A549 (cell line): Measurements from ENCODE around the gene PRSS21. TPM values are rescaled to one million over a fixed set of nuclear protein-coding genes. Genes with fewer than 3 reads are reported as not detected.

Experiments used
- ATAC-seq, 2 experiments: fragments of 200-7000 bp in 1 of 2; fragments of >200 bp in 1 of 2; cut with Nextera tagmentation in 1 of 2; cut with Tn5 transposase in 1 of 2; 3 replicates each; pipeline versions ENCODE4 v1.8.0 to v1.9.1; 2018 to 2020; ENCODE audit warnings: mild to moderate bottlenecking in 1 of 2, moderate library complexity in 1 of 2
- CTCF ChIA-PET: fragments of 300-600 bp; sonication (Branson Sonifier 250); formaldehyde crosslinking; extraction: SDS; loops from one replicate; lab custom pipeline; 2021; ENCODE audit warnings: antibody characterized with exemption, inconsistent platforms; lab: Yijun Ruan, JAX
- POLR2A ChIA-PET: fragments of 350-600 bp; formaldehyde crosslinking; extraction: SDS; loops from one replicate; lab custom pipeline; 2021; ENCODE audit warnings: antibody characterized with exemption, inconsistent platforms; lab: Yijun Ruan, JAX
- DNase-seq, 2 experiments: peaks; one replicate each; pipeline versions ENCODE4 v3.0.0 to v3.0.0-alpha.2; 2011 to 2016; ENCODE audit warnings: low read depth in 1 of 2, low spot score in 1 of 2
- FAIRE-seq: peaks from 2 replicates; lab custom pipeline; 2011; peaks lifted over from hg19 to GRCh38; lab: Jason Lieb, UNC
- H3K27ac ChIP-seq, 2 experiments: fragments of >200 bp; sonication (Bioruptor Twin); formaldehyde crosslinking; 3 replicates each; pipeline ENCODE4 v1.5.1; 2016 to 2017
- H3K4me1 ChIP-seq: fragments of >200 bp; sonication (Bioruptor Twin); formaldehyde crosslinking; 3 replicates; pipeline ENCODE4 v1.6.1; 2016
- H3K4me2 ChIP-seq: fragments of >200 bp; sonication (Bioruptor Twin); formaldehyde crosslinking; 3 replicates; pipeline ENCODE4 v1.6.1; 2016
- H3K4me3 ChIP-seq: fragments of >200 bp; sonication (Bioruptor Twin); formaldehyde crosslinking; 3 replicates; pipeline ENCODE4 v1.5.1; 2016
- H3K9me3 ChIP-seq: fragments of >200 bp; sonication (Bioruptor Twin); formaldehyde crosslinking; 3 replicates; pipeline ENCODE4 v1.6.1; 2016
- BHLHE40 ChIP-seq: IDR thresholded peaks from 2 replicates; pipeline ENCODE4 v1.6.1; 2012; ENCODE audit warnings: low read depth, low read length, inconsistent platforms
- CHD4 ChIP-seq: fragments of 200-600 bp; sonication (generic); IDR thresholded peaks from 2 replicates; pipeline ENCODE4 v1.6.1; 2016; ENCODE audit warnings: antibody characterized with exemption, mild to moderate bottlenecking, borderline replicate concordance
- EHF ChIP-seq: fragments of 250-450 bp; sonication (Bioruptor Pico); IDR thresholded peaks from 2 replicates; pipeline ENCODE4 v1.5.0; 2020; ENCODE audit warnings: mild to moderate bottlenecking
- GATA3 ChIP-seq: IDR thresholded peaks from 2 replicates; pipeline ENCODE4 v1.6.1; 2012; ENCODE audit warnings: borderline replicate concordance
- HOXB13 ChIP-seq: fragments of 250-450 bp; sonication (Bioruptor Pico); IDR thresholded peaks from 2 replicates; pipeline ENCODE4 v1.5.0; 2020; ENCODE audit warnings: low read depth, mild to moderate bottlenecking, moderate library complexity
- JUNB ChIP-seq: fragments of >200 bp; sonication (Bioruptor Twin); formaldehyde crosslinking; IDR thresholded peaks from 2 replicates; pipeline ENCODE4 v1.6.1; 2016
- KDM1A ChIP-seq: fragments of 200-600 bp; sonication (generic); IDR thresholded peaks from 2 replicates; pipeline ENCODE4 v1.6.1; 2016; ENCODE audit warnings: low read depth, mild to moderate bottlenecking
- MYC ChIP-seq: IDR thresholded peaks from 2 replicates; pipeline ENCODE4 v1.6.1; 2012; ENCODE audit warnings: mild to moderate bottlenecking, inconsistent platforms, low read length, improper control_type of control experiment, borderline replicate concordance
- POLR2A ChIP-seq: IDR thresholded peaks from 2 replicates; pipeline ENCODE4 v1.6.1; 2012; ENCODE audit warnings: mild to moderate bottlenecking, low read length
- RARB ChIP-seq: fragments of 250-450 bp; sonication (Bioruptor Pico); IDR thresholded peaks from 2 replicates; pipeline ENCODE4 v1.8.0; 2021; ENCODE audit warnings: mild to moderate bottlenecking, moderate library complexity
- ZNF302 ChIP-seq: fragments of 250-450 bp; sonication (Bioruptor Pico); IDR thresholded peaks from 2 replicates; pipeline ENCODE4 v1.9.0; 2021; ENCODE audit warnings: inconsistent platforms, mild to moderate bottlenecking, moderate library complexity
- ZSCAN20 ChIP-seq: fragments of 250-450 bp; sonication (Bioruptor Pico); IDR thresholded peaks from 2 replicates; pipeline ENCODE4 v1.8.0; 2022; ENCODE audit warnings: mild to moderate bottlenecking, moderate library complexity
- WGBS: methylation state at CpG from one replicate; pipeline ENCODE4 v1.1.6; 2017; ENCODE audit errors: missing lambda C conversion rate; 5-methylcytosine and 5-hydroxymethylcytosine counted together
- polyA plus RNA-seq, 4 experiments: library from polyadenylated mRNA; depleted of rRNA in 3 of 4; stranded (reverse); fragments of >200 nt; fragmentation: RNase III in 1 of 4; extraction: RNeasy Plus Mini Kit Qiagen cat#74134 plus additional on column Dnase treatment in 1 of 4; gene quantifications; 2 replicates in 3 of 4; 3 replicates in 1 of 4; pipeline ENCODE4 v1.2.3, GENCODE V29; 2011 to 2017
- TF ChIP-seq, protein P1 (sequence below): fragments of 250-450 bp; sonication (Bioruptor Pico); IDR thresholded peaks from 2 replicates; pipeline ENCODE4 v1.5.0; 2020; ENCODE audit warnings: low read depth, mild to moderate bottlenecking, moderate library complexity
- TF ChIP-seq, protein P2 (sequence below): fragments of 250-450 bp; sonication (Bioruptor Pico); IDR thresholded peaks from 2 replicates; pipeline ENCODE4 v1.5.0; 2021; ENCODE audit warnings: mild to moderate bottlenecking, moderate library complexity, borderline replicate concordance
- TF ChIP-seq, protein P3 (sequence below): IDR thresholded peaks from 2 replicates; pipeline ENCODE4 v1.6.1; 2012
- TF ChIP-seq, protein P4 (sequence below): IDR thresholded peaks from 2 replicates; pipeline ENCODE4 v1.6.1; 2012; ENCODE audit warnings: low read depth, borderline replicate concordance
- TF ChIP-seq, protein P5 (sequence below): fragments of 450-650 bp; IDR thresholded peaks from 2 replicates; pipeline ENCODE4 v1.6.1; 2014; ENCODE audit warnings: antibody characterized with exemption

The PRSS21 gene
- polyA plus RNA-seq, 2 of the 4 experiments (the other 2 are of a cell fraction): 0.12 to 0.23 TPM

DNA sequence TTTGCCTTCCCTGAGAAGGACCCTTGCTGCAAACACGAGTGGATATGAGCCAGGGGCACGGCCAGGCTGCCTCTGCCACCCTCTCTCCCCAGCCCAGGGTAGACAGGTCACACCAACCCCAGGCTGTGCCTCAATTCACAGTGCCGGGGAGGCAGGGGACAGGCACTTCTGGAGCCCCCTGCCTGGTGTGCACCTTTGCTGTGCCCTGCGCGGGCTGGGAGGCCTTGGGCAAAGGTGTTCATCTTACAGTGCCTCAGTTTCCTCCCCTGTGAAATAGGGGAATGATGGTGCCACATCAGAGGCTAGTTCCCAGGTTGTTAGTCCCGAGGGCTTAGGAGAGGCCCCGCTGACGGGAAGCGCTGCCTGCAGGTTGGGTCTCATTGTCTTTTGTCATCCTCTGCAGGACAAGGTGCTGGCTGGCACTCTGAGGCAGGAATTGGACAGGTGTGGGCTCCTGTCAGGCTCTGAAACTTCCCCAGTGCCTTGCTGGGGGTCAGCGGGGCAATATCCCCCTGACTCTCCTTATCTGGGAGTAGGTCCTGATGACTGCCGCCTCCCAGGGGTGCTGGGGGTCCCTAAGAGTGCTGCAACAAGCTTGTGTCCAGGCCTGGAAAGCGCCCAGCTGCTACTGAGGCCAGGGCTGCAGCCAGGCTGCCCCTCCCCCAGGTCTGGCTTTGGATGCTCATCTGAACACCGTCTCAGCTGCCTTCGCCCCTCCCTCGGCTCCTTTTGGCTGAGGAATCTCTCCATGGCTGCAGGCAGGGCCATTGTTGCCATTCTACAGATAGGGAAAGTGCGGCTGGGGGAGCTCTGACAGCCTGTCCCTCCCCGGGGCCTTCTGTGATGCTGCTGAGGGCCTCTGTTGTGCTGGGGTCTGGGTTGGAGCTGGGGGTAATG lies 3.1 kb downstream of the PRSS21 start:
- no peak overlapping the region for H3K4me3 ChIP-seq
- H3K4me1 ChIP-seq: no peaks in the 10 kb centered on the region
- no peaks in the 10 kb centered on the region for H3K9me3 ChIP-seq
- 58% methylated on average over 10 of the region's 17 CpGs for WGBS
- H3K4me2 ChIP-seq: no peak overlapping the region
- no peak for FAIRE-seq
- ATAC-seq: no peak
- no peak for DNase-seq
- TF ChIP-seq CHD4 (no peak), GATA3 (no peak), HOXB13 (CRISPR knock-in tag) (no peak), MYC (no peak), EHF (CRISPR knock-in tag) (no peak)
- TF ChIP-seq, protein P1, sequence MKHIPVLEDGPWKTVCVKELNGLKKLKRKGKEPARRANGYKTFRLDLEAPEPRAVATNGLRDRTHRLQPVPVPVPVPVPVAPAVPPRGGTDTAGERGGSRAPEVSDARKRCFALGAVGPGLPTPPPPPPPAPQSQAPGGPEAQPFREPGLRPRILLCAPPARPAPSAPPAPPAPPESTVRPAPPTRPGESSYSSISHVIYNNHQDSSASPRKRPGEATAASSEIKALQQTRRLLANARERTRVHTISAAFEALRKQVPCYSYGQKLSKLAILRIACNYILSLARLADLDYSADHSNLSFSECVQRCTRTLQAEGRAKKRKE (CRISPR knock-in tag): no peak
- TF ChIP-seq, all 56 proteins: peak for 0
- H3K27ac ChIP-seq: no peak overlapping the region
- CTCF ChIA-PET: no interaction called here
- POLR2A ChIA-PET: no interaction called here

DNA sequence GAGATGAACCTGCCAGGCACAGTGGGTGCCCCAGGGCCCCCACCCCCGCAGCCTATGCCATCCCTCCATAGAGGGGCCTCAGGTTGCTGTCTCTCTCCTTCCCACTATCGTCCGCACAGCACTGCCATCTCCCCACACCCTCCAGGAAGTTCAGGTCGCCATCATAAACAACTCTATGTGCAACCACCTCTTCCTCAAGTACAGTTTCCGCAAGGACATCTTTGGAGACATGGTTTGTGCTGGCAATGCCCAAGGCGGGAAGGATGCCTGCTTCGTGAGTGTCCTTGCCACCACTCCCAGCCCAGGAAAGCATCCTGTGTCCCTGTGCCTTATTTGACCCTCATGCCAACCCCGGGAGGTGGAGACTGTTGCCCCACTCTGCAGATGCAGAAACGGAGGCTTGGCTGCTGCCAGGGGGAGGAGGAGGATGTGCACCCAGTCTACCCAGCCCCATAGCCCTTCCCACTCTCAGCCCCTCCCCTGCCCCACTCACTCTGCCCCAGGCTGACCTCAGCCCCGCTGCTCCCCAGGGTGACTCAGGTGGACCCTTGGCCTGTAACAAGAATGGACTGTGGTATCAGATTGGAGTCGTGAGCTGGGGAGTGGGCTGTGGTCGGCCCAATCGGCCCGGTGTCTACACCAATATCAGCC lies 3.9 kb downstream of the PRSS21 start:
- TF ChIP-seq BHLHE40 (no peak), POLR2A (no peak), ZSCAN20 (CRISPR knock-in tag) (no peak), KDM1A (no peak), RARB (no peak), CHD4 (no peak), ZNF302 (CRISPR knock-in tag) (no peak), JUNB (no peak)
- TF ChIP-seq, protein P2, sequence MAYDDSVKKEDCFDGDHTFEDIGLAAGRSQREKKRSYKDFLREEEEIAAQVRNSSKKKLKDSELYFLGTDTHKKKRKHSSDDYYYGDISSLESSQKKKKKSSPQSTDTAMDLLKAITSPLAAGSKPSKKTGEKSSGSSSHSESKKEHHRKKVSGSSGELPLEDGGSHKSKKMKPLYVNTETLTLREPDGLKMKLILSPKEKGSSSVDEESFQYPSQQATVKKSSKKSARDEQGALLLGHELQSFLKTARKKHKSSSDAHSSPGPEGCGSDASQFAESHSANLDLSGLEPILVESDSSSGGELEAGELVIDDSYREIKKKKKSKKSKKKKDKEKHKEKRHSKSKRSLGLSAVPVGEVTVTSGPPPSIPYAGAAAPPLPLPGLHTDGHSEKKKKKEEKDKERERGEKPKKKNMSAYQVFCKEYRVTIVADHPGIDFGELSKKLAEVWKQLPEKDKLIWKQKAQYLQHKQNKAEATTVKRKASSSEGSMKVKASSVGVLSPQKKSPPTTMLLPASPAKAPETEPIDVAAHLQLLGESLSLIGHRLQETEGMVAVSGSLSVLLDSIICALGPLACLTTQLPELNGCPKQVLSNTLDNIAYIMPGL (CRISPR knock-in tag): no peak
- TF ChIP-seq, protein P3, sequence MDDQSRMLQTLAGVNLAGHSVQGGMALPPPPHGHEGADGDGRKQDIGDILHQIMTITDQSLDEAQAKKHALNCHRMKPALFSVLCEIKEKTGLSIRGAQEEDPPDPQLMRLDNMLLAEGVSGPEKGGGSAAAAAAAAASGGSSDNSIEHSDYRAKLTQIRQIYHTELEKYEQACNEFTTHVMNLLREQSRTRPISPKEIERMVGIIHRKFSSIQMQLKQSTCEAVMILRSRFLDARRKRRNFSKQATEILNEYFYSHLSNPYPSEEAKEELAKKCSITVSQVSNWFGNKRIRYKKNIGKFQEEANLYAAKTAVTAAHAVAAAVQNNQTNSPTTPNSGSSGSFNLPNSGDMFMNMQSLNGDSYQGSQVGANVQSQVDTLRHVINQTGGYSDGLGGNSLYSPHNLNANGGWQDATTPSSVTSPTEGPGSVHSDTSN: no peak
- TF ChIP-seq, protein P4, sequence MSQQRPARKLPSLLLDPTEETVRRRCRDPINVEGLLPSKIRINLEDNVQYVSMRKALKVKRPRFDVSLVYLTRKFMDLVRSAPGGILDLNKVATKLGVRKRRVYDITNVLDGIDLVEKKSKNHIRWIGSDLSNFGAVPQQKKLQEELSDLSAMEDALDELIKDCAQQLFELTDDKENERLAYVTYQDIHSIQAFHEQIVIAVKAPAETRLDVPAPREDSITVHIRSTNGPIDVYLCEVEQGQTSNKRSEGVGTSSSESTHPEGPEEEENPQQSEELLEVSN: no peak
- TF ChIP-seq, protein P5, sequence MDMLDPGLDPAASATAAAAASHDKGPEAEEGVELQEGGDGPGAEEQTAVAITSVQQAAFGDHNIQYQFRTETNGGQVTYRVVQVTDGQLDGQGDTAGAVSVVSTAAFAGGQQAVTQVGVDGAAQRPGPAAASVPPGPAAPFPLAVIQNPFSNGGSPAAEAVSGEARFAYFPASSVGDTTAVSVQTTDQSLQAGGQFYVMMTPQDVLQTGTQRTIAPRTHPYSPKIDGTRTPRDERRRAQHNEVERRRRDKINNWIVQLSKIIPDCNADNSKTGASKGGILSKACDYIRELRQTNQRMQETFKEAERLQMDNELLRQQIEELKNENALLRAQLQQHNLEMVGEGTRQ: no peak
- TF ChIP-seq, protein P1 (CRISPR knock-in tag): no peak
- POLR2A ChIA-PET: interaction anchor here (1.2 kb wide), 1 partner anchor 47 kb away, joined by 3 read pairs; no protein-coding TSS in a partner anchor
- no peak overlapping the region for H3K4me2 ChIP-seq
- WGBS: 70% methylated on average over 13 of the region's 14 CpGs
- no peaks in the 10 kb centered on the region for H3K4me1 ChIP-seq
- no peak overlapping the region for H3K27ac ChIP-seq
- H3K4me3 ChIP-seq: no peak overlapping the region
- H3K9me3 ChIP-seq: no peaks in the 10 kb centered on the region
- CTCF ChIA-PET: interaction anchor here (0.8 to 3.7 kb wide), 2 partner anchors 9 to 73 kb away, joined by 4 to 23 read pairs; no protein-coding TSS in a partner anchor
- DNase-seq (no peak), FAIRE-seq (no peak), ATAC-seq (no peak)
